HT1080 (cell line): ENCODE data around the gene YJEFN3. TPM values are rescaled to one million over a fixed set of nuclear protein-coding genes. Genes with fewer than 3 reads are reported as not detected.

Source experiments
- DNase-seq: peaks from one replicate; pipeline ENCODE4 v3.0.0-alpha.2; 2015; ENCODE audit warnings: low read depth
- total RNA-seq: library from RNA; depleted of rRNA; stranded (reverse); fragments of >200 nt; shearing (Covaris generic); gene quantifications from 2 replicates; pipeline ENCODE4 v1.2.3, GENCODE V29; 2014

YJEFN3 gene
- total RNA-seq, 1 experiment from 2014 or later = 1.6 TPM

DNA sequence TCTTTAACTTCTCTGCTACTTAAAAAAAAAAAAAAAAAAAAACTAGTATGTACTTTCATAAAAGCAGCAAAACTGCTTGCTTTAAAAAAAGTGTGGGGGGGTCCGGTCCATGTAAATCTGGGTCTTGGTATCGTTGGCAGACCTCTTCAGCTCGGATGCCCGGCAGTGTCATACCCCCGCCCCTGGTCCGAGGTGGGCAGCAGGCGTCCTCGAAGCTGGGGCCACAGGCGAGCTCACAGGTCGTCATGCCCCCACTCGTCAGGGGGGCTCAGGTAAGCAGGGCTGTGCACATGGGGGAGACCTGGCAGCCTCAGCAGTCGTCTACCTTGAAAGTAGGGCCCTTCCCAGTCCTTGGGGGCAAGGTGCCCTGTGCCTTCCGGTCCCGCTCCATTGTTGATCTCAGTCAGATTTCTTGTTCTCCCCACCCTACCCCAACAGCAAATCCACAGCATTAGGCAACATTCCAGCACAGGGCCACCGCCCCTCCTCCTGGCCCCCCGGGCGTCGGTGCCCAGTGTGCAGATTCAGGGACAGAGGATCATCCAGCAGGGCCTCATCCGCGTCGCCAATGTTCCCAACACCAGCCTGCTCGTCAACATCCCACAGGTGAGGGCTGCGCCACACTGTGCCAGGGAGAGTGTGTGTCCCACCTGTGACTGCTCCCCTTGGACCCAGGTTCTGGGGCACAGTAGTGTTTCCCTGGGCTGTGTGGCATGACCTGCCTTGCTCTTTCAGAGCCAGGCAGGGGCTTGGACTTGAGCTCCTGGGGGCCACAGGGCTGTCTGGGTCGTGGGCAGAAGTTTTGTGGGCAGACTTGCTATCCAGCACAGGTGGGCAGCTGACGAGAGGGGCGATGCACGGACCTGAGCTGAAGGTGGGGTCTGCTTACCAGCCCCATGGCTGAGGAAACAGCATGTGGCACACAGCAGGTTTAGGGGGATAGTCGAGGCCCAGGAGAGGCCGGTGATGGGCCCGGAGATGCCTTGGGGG, 32.8 kb upstream of the YJEFN3 start:
- no peak for DNase-seq

DNA sequence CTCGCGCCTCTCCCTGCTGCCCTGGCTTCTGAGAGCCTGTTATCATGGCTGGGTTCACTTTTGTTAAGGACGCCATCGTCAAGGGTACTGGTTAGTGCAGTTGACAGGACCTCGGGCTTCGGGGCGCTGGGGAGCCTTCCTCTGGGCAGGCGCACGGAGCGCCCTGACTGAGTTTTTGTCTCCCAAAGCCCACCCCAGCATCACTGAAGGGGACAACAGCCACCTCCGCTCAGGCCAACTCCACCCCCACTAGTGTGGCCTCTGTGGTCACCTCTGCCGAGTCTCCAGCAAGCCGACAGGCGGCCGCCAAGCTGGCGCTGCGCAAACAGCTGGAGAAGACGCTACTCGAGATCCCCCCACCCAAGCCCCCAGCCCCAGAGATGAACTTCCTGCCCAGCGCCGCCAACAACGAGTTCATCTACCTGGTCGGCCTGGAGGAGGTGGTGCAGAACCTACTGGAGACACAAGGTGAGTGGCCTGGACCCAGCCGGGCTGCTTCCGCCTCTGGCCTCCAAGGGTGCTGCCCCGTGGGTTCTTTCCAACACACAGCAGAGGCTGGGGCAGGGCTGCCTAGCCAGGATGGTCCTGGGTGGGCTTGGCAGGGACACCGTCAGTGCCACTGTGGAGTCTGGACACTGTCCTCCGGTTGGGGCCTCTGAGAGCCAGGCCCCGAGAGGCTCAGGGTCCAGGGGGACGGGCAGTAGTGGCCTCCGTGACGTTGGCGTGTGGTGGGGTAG, 30.3 kb upstream of the YJEFN3 start:
- DNase-seq = no peak

DNA sequence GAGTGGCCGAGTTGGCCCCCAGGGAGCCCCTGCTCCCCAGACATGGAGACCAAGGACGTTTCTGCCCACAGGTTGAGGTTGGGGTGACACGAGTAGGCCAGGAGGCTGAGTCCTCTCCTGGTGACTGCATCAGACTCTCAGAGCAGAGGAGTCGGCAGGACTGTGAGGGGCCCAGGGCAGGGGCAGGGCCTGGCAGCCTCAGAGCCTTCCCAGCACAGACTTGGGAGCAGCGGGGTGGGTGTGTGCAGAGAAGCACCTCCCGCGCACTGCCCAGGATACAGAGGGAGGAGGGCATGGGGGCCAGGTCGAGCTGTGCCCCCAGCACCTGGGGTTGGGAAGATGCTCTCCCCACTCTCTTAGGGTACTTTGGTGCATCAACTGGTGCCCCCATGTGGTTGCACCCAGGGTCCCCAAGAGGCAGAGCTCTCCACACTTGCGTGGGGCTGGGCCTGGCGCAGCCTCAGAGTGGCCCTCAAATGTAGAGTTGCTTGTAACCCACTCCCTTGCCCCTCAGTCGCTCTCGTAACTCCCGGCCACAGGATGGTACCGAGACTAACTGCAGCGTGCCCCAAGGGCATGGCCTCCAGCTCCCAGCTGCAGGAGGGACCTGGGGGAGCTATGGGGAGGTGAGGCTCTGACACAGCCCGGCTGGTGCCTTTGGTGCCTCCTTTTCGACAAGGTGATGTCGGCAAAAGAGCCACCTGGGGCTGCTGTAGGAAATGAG, 29.3 kb upstream of the YJEFN3 start:
- no peak for DNase-seq

DNA sequence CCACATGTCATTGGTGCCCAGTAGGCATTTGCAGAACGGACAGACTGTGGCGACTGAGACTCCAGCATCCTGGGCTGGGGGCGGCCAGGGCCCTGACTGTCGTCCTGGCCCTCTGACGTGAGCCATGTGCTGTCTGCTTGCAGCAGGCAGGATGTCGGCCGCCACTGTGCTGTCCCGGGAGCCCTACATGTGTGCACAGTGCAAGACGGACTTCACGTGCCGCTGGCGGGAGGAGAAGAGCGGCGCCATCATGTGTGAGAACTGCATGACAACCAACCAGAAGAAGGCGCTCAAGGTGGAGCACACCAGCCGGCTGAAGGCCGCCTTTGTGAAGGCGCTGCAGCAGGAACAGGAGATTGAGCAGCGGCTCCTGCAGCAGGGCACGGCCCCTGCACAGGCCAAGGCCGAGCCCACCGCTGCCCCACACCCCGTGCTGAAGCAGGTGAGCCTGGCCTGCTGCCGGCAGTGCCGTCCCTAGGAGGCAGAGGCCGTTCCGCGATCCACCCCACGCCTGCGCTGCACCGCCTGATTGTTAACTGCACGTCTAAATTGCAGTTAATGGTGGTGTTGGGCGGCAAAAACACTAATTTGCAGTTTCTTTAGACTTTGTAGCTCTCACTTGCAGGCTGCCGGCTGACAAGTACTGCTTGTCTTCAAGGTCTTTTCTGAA, 27.6 kb upstream of the YJEFN3 start:
- no peak for DNase-seq

DNA sequence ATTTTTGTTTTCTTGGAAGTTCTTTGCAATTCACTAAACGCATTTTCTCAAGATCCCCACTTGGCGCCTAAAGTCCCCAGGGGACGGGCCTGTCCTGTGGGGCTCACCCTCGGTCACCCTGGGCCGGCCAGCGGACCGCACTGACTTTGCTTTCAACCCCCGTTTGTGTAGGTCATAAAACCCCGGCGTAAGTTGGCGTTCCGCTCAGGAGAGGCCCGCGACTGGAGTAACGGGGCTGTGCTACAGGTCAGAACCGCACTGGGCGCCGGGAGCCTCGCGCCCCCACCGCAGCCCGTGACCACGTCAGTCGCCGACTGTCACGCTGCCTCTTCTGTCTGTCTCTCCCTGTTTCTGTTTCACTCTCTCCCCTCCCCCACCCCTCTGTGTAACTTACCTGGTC, 26.9 kb upstream of the YJEFN3 start:
- DNase-seq = no peak

DNA sequence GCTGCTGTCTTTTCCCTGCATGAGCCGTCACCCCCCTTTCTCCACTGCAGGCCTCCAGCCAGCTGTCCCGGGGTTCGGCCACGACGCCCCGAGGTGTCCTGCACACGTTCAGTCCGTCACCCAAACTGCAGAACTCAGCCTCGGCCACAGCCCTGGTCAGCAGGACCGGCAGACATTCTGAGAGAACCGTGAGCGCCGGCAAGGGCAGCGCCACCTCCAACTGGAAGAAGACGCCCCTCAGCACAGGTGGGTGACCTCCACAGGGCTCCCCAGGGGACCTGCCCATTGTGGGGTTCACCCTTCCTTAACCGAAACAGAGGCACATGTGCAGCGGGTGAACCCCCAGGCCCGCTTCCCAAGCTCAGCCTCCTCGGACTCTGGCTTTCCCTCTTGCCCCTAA, 26.4 kb upstream of the YJEFN3 start:
- DNase-seq = no peak

DNA sequence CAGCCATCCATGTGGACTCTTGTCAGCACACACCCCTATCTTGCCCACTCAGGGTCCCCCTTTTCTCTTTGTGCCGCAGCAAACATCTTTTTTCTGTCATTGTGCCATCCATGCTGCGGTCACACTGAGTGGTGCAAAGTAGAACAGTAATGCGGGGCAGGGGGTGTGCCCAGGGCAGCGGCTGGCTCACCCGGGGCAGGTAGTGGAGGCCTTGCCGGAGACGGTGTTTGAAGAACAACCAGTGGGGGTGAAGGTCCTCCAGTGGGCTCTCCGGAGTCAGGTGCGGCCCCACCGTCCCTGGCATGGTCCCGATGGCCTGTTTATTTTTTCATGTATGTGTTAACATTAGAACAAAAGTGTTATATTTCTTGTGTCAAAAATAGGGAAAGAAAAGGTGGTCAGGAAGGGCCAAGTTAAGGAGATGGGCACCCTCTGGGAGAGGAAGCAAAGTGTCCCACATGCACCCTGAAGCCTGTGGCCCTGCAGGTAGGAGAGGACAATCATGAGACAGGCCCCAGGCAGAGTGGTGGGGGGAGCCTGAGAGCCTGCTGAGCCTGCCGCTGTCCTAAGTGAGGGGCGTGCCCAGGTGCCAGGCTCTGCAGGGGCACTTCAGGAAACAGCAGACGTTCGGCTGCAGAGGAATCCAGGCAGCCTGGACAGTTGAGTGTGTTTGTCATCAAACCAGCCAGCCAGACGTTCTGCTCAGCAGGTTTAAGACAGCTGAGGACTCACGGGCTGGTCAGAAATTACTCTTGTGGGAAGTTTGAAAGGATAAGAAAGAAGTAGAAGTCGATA, 25.7 kb upstream of the YJEFN3 start:
- DNase-seq = no peak

DNA sequence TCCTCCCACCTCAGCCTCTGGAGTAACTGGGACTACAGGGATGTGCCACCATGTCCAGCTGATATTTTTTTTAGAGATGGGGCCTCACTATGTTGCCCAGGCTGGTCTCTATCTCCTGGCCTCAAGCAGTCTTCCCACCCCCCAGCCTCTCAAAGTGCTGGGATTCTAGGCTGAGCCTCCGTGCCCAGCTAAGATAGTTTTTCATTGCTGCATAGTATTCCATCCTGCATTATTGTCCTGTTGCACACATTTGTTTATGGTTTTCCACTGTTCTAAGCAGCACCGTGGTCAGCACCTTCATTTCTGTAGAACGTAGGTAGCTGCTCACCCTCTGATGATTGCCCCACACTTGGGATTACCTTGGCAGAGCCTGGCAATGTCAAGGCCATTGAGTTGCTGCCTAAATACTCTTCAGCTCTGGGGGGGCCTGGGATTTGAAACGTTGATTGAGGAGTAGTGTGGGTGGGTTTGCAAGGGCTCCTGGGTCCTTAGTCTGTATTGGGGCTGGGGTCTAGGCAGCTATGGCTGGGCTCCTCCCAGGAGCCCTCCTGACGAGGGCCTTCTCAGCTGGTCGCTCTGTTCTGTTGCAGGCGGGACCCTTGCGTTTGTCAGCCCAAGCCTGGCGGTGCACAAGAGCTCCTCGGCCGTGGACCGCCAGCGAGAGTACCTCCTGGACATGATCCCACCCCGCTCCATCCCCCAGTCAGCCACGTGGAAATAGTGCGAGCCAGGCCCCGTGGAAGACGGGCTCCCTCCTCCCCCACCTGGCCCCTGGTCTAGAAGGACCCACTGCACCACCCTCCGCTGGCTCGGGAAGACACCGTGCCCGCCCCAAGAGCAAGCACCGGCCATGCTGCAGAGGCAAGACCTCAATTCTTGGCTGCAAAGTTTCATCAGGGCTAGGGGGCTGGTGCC, 23.7 kb upstream of the YJEFN3 start:
- DNase-seq = no peak

DNA sequence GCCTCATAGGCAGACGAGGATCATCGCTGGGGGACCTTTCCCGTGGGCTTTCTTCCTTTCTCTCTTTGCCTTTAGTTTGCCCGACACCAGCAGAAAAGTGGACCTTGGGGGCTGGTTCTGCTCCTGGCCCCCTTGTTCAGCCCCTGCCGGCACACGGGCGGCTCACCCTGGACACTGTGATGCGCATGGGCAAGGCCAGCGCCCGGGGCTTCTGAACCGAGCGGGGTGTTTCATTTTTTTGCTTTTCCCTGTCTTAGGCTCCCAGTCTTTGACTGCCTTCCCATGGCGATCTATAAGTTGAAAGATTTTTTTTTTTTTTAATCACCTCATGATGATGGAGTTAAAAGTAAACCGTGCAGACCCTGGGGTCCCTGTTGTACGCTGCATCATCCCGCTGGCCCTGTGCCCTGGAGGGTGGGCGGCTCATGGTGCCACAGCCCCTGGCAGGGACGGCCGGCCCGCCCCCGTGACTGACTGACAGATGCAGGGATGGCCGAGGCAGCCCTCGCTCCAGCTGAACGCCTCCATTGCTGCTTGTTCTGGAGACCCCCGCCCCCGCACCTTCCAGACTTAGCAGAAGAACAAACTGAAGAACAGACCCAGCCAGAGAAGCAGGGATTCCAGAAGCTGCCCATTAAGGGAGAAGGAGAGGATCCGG, 22.9 kb upstream of the YJEFN3 start:
- DNase-seq = no peak

DNA sequence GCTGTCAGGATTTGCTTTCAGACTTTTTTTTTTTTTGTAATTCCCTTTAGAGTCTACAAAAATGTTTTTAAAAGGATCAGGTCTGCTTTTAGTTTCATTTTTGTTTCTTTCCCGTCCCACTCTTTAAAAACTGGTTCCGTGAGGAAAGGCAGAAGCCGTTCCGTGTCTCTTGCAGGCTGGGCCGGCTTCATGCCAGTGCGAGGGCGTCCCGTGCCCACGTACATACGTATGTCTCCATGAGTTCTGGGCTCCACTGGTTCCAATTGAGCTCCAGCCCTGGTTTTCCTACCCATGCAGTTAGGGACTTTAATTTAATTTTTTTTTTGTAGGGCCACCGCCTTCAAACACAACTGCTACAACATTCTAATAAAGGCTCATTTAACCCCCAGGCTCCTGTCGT, 22.1 kb upstream of the YJEFN3 start:
- no peak for DNase-seq

DNA sequence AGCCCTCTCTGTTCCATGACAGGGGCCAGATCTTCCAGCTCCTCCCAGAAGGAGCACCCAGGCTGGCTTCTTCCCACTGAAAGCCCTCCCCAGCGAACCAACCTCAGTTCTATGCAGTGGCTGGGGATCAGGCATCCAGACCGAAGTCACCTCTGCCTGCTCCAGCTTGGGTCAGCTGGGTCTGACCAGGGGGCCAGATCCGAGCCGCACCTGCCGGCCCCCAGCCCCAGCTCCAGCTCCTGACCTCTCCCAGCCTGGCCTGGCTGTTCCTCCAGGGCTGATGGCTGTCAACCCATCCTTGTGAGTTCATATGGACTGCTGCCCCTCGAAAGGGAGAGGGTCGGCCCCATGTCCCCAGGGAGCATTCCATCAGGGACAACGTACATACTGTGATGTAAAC, 21.4 kb upstream of the YJEFN3 start:
- no peak for DNase-seq

DNA sequence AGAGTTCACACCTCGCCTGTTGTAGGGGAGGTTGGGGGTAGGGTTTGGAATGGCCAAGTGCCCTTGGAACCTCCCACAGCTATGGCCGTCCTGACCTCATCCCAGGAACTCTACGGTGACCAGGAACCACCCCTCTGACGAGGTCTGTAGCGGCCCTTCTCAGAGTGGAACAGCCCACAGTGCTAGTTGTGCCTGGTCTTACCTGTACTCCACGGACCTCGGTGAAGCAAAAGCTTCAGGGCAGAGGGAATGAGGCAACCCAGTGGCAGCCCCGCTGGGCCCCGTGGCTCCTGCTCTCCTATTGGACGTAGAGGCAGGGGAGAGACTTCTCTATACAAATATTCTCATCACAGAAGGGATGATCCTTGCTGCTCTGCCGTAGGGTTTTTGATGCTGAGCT, 20.5 kb upstream of the YJEFN3 start:
- DNase-seq = no peak

DNA sequence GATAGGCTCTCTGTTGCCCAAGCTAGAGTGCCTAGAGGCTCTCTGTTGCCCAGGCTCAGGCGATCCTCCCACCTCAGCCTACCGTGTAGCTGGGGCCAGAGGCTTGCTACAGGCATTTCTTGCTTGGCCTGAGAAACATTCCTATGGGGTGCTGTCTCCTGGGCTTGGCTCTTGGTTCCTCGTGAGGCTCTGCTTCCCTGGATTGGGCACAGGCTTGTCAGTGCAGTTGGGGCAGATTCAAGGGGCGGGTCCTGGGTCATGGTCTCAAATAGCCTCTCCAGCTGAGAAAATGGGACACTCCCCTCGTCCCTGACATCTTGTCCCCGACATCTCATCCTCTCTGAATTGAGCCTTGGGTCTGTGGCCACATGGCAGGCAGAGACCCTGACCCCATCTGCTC, 18.3 kb upstream of the YJEFN3 start:
- no peak for DNase-seq

DNA sequence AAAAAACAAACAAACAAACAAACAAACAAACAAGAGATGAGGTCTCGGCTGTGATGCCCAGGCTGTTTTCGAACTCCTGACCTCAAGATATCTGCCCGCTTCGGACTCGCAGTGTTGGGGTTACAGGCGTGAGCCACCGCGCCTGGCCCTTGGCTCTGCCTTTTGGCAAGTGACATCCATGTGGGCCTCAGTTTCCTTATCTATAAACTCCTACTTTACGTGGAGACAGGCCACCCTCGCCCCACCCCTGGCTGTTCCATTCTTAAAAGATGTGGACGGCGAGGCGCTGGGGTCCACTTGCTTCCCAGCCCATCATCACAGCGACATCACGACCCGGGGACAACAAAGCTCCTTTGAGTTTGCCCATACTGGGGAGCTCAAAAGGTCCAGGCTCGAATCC, 15.0 kb upstream of the YJEFN3 start:
- no peak for DNase-seq

DNA sequence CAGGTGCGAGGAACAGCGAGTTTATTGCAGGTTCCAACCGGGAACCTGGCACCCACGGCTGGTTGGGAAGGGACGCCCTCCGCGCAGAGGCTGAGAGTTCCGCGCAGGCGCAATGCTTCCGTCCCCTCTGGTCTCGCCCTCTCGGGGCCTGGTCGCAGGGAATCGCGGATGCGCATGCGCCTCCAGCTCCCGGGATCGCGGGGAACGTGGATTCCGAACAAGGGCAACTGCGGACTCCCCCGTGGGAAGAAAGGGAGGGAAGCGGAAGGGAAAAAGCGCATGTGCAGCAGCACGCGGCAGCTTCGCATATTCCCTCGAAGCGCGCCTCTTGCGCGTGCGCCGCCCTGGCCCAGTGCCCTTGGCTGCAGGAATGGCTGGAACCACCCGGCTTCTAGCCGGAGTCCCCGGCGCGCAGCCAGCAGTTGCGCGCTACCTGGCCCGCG, 14.5 kb upstream of the YJEFN3 start:
- no peak for DNase-seq

DNA sequence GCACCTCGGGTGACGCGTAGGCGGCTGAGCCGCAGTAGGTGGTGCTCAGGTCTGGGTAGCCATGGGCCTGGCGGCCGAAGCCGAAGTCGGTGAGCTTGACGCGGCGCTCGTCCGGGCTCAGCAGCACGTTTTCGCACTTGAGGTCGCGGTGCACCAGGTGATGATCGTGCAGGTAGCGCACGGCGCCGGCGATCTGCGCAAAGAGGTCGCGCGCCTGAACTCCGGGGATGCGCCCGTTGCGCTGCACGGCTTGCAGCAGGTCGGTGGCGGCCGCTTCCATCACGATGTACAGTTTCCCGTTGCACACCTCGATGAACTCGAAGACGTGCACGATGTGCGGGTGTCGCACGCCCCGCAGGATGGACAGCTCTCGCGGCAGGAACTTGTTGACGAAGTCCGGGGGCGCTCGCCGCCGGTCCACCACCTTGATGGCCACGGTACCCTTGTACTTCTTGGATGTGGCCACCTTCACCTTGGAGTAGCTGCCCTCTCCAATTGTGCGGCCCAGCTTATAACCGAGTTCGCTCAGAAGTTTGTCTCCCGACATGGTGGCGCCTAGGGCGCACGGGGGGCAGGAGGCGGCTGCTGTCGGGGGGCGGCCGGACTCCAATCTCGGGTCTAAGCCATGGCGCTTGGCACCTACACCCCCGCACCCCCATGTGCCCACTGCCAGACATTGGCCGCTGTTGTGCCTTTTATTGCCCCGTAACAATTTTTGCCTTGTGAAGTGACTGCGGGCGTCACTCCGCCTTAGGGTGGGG, 13.7 kb upstream of the YJEFN3 start, which contains the start of gene TSSK6:
TSSK6 (minus strand) TSS at position 668 of the 761 bp plus-strand sequence; CDS start at position 547, 121 bp downstream.
- no peak for DNase-seq

DNA sequence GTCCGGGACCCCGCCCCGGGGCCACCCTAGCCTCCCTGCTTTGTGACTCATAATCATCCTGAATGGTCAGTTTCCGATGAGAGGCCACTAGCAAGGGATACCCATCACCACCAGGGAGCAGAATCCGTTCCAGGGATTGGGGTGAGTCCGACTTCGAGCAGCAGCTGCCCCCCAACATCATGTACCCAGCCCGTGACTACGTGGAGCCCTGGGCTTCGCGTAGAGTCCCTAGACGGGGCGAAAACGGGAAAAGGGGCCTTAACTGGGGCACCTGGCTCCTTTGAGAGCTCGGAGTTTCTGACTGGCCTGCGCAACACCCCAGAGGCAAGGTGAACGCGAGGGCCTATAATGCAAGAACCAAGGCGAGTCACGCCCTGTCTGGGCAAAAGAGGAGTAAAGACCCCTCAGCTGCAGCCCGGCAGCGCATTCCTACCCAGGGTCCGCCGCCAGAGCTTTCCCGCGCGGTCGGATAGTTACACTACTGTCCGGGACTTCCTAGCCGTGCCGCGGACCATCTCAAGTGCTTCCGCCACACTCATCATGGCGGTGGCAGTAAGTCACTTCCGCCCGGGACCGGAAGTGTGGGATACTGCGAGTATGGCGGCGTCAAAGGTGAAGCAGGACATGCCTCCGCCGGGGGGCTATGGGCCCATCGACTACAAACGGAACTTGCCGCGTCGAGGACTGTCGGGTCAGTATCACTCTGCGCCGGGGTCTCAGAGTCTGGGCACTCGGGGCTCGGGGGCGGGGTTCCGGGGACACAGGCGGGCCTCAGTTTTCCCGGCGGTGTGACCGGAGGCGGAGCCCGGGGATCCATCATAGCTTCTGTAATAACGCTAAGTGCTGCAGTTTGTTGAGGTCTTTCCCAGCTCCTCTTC, 12.8 kb upstream of the YJEFN3 start, which contains the start of gene NDUFA13:
NDUFA13 (plus strand) TSS at position 584 of the 878 bp plus-strand sequence; CDS start at position 598, 14 bp downstream.
- DNase-seq = peak; percentile 88
